ENCODE results near the gene CXCR5. TPM values are rescaled to one million over a fixed set of nuclear protein-coding genes. Genes with fewer than 3 reads are reported as not detected.

Gene CXCR5
- total RNA-seq, 1 donor from 2014 or later = 0.20 TPM

GRCh38 chr11:118877487-118878162 is 6.1 kb upstream of the CXCR5 start:
- no peak for ATAC-seq

- ATAC-seq = no peak
Measured at GRCh38 chr11:118878163-118878563, 5.5 kb upstream of the CXCR5 start.

GRCh38 chr11:118881228-118881627 is 2.5 kb upstream of the CXCR5 start:
- no peak for ATAC-seq

GRCh38 chr11:118882491-118882890 is 1.2 kb upstream of the CXCR5 start:
- ATAC-seq = no peak

- ATAC-seq = no peak
Measured at GRCh38 chr11:118883004-118883367, 706 bp upstream of the CXCR5 start.

- ATAC-seq = no peak
Measured at GRCh38 chr11:118884875-118885274, 1.2 kb downstream of the CXCR5 start.

- no peak for ATAC-seq
Measured at GRCh38 chr11:118885319-118885718, 1.6 kb downstream of the CXCR5 start.

- no peak for ATAC-seq
Measured at GRCh38 chr11:118885831-118886565, 2.3 kb downstream of the CXCR5 start.

GRCh38 chr11:118886681-118887111 is 3.0 kb downstream of the CXCR5 start:
- ATAC-seq = peak; percentile 3

- ATAC-seq = no peak
Measured at GRCh38 chr11:118887206-118887605, 3.5 kb downstream of the CXCR5 start.

- ATAC-seq = no peak
Measured at GRCh38 chr11:118888398-118888797, 4.7 kb downstream of the CXCR5 start.

- ATAC-seq = peak; percentile 21
Measured at GRCh38 chr11:118889797-118890196, 6.1 kb downstream of the CXCR5 start.

- ATAC-seq = no peak
Measured at GRCh38 chr11:118892514-118892913, 8.8 kb downstream of the CXCR5 start.

GRCh38 chr11:118892964-118893363 is 9.3 kb downstream of the CXCR5 start:
- no peak for ATAC-seq

- no peak for ATAC-seq
Measured at GRCh38 chr11:118893662-118894061, 10.0 kb downstream of the CXCR5 start.

GRCh38 chr11:118894192-118894591 is 10.5 kb downstream of the CXCR5 start:
- no peak for ATAC-seq

- peak; percentile 30 for ATAC-seq
Measured at GRCh38 chr11:118895093-118896039, 11.7 kb downstream of the CXCR5 start.

- ATAC-seq = no peak
Measured at GRCh38 chr11:118896472-118896913, 12.8 kb downstream of the CXCR5 start.

- ATAC-seq = no peak
Measured at GRCh38 chr11:118896921-118897591, 13.4 kb downstream of the CXCR5 start.

GRCh38 chr11:118897721-118898310 is 14.1 kb downstream of the CXCR5 start:
- no peak for ATAC-seq

- no peak for ATAC-seq
Measured at GRCh38 chr11:118898400-118899295, 15.0 kb downstream of the CXCR5 start.

Data from esophagus mucosa (tissue), 1 donor.